ENCODE measurements around the gene PLA2R1.

The PLA2R1 gene

DNA sequence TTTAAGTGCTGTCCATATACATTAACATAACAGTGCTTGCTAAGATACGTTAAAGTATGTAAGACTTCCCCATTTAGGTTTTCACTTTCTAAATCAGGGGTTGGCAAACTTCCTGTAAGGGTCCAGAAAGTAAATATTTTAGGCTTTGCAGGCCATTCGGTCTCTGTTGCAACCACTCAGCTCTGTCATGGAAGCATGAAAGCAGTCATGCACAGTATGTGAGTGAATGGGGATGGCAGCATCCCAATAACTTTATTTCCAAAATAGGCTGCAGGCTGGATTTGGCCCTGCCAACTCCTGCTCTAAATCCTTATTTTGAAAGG lies 128.7 kb downstream of the PLA2R1 start:
- no peak for DNase-seq (ENCODE audit: low read depth in 2 of 2)

GRCh38 chr2:159933040-159933726 lies 129.2 kb downstream of the PLA2R1 start:
- DNase-seq (ENCODE audit: low read depth in 2 of 2) = no peak

GRCh38 chr2:159926695-159927094 lies 135.7 kb downstream of the PLA2R1 start:
- DNase-seq (ENCODE audit: low read depth in 2 of 2) = no peak

GRCh38 chr2:159925975-159926374 lies 136.4 kb downstream of the PLA2R1 start:
- DNase-seq (ENCODE audit: low read depth in 2 of 2) = no peak

DNA sequence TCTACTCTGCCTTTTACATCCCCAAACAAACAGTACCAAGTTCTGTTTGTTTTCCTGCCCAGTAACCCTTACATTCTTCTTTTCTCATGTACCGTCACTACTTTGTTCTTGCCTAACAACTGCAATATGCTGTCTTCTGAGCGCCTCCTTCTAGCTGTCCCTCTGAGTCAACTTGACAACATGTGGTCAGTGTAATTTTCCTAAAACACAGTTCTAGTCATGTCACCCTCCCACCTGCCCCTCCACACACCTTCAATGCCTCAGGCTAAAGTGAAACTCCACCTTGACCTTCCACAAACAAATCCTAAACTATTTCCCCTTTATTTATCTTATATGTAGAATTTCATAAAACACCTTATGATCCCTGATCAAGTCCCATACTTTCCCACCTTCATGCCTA lies 139.9 kb downstream of the PLA2R1 start:
- DNase-seq (ENCODE audit: low read depth in 2 of 2) = no peak

- peak; percentile 48 to 55 for DNase-seq (ENCODE audit: low read depth in 2 of 2)
Observed at GRCh38 chr2:159921752-159922404, 140.5 kb downstream of the PLA2R1 start.

DNA sequence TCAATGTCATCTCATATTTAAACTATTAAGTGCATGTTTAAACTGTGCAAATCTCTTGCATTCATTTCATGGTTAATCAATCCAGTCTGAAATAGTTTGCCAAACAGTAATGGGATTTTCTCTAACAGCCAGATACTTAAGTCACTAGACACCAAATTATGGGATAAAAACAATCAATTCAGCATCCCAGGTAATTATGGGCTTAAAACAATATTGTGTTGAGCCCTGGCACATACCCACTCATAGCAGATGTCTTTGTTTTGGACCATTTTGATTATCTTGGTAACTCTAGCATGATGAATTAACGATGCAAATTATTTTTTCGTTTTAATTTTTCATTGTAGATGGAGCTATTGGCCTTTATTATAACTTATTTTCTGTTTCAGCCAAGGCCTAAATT lies 145.9 kb downstream of the PLA2R1 start:
- DNase-seq (ENCODE audit: low read depth in 2 of 2) = no peak

DNA sequence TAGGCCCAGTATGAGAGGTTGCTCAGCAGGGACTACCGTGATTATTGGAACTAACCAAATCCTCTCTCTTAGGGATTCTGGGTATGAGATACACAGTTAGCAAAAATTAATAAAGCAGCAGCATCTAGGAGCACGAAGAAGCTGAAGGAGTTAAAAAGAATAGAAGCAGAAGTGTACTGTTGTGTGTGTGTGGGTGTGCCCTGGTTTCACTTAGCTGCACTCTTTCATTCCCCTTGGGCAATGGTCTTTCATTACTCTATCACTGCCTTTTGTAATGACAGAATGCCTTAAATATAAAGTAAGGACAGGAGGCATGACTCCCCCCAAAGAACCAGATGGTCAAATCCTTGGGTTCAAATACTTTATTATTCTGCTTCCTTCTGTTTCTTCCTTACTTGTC lies 148.5 kb downstream of the PLA2R1 start:
- DNase-seq (ENCODE audit: low read depth in 2 of 2) = no peak

DNA sequence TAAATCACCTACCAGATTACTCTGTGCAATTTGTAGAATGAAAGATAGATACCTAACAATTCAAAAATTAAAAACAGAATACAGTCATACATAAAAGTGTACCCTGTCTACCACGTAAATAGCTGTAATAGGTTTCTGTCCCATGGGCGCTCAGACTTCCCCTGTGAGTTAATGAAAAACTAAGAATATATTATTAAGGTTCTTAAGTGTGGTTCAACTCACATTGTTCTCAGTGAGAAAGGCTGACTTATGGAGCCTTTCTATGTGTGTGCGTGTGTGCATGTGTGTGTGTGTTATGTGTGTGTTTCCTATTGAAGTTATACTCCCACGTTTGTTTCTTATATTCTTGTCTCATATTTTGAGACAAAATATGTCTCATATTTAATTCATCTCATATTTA lies 149.8 kb downstream of the PLA2R1 start:
- no peak for DNase-seq (ENCODE audit: low read depth in 2 of 2)

GRCh38 chr2:159910951-159911350 lies 151.5 kb downstream of the PLA2R1 start:
- DNase-seq (ENCODE audit: low read depth in 2 of 2) = no peak

- no peak for DNase-seq (ENCODE audit: low read depth in 2 of 2)
Observed at GRCh38 chr2:159908623-159909022, 153.8 kb downstream of the PLA2R1 start.

DNA sequence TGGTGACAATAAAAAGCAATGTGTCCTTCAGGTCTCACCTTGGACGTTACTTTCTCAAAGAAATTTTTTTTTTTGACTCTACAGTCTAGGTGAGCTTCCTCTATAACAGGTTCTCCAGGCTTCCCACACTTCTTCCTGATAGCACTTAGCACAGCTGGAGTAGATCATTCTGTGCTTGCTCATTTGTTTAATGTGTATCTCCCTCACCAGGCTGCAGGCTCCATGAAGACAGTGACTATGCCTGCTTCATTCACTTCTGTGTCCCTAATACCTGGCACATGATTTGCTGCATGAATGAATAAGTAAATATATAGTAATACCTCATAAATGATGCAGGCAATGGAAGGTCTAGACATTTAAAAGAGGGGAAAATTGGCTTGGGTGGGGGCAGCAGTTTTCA lies 154.5 kb downstream of the PLA2R1 start:
- DNase-seq (ENCODE audit: low read depth in 2 of 2) = no peak

GRCh38 chr2:159905926-159906714 lies 156.3 kb downstream of the PLA2R1 start:
- DNase-seq (ENCODE audit: low read depth in 2 of 2) = no peak

GRCh38 chr2:159904959-159905305 lies 157.5 kb downstream of the PLA2R1 start:
- DNase-seq (ENCODE audit: low read depth in 2 of 2) = no peak

DNA sequence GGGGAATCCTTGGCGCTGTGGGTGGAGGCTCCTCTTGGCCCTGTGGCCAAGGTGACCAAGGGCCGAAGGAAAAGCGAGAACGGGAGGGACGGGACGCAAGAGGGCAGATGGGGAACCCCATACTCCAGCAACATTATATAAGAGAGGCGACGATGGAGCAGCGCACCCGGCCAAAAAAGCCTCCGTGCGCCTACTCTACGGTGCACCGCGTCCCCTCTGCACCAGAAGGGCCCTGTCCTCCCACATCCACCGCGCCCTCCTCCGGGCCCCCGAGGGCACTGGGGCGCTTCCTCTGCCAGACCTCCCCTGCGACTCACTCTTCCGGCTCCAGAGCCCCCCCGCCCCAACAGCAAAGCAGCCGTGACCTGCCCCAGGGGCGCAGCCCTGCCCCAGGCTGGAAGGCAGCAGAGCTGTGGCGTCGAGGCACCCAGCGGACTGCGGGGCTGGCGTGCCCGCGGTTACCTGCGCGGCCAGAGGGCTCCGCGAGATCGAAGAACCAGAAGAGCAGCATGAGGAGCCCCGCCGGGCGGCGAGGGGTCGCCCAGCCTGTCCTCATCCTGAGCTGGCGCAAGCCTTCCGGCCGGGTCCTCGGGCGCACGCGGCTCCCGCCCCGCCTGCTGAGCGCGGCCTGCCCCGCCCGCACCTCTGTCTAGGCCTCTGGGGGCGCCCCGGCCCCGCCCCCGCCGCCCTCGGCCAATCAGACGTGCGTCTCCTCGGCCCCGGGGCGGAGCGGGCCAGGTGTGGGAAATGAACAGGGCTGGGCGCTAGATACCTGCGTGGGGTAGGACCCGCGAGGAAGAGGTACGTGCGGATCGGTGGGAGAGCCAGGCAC lies 158.1 kb downstream of the PLA2R1 start, which contains the start of gene LY75:
LY75 (minus strand) TSS at position 630 of the 832 bp plus-strand sequence.
- DNase-seq (ENCODE audit: low read depth in 2 of 2) = peak; percentile 67 to 69

GRCh38 chr2:159903443-159904126 lies 158.8 kb downstream of the PLA2R1 start:
- DNase-seq (ENCODE audit: low read depth in 2 of 2) = peak; percentile 20 to 39

GRCh38 chr2:159902722-159903121 lies 159.7 kb downstream of the PLA2R1 start:
- DNase-seq (ENCODE audit: low read depth in 2 of 2) = no peak

DNA sequence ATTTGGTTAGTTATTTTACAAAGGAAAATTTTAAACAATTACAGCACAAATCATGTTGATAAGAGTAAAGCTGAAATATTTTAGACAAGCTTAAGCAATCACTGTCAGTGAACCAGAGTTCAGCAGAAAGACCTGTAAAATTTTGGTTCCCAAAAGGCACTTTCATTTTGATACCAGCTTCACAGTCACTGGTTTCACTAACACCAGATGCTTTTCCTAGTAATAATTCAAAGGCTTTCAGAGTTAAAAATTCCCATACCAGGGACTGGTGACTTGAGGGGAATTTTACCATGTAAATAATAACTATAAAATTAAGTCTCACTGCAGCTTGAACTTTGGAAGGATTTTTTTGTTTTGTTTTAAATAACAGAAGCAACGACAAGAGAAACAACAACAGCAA lies 162.1 kb downstream of the PLA2R1 start:
- DNase-seq (ENCODE audit: low read depth in 2 of 2) = no peak

GRCh38 chr2:159898441-159898840 lies 164.0 kb downstream of the PLA2R1 start:
- no peak for DNase-seq (ENCODE audit: low read depth in 2 of 2)

DNA sequence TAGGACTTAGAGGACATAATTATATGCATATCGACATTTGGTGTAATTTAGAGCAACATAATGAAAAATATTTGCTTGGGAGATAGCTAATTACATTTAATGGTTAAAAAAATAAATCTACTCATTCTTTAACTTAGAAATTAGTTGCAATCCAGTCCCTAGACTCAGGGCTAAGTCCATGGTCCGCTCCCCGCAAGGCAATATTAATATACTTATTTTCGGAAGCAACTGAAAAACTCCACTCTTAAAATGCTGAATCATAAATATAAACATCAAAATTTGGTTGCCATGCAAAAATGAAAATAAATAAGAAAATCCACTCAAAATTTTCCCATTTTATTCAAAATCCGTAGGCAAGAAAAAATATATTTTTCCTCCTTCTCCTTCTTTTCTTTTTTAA lies 164.7 kb downstream of the PLA2R1 start:
- DNase-seq (ENCODE audit: low read depth in 2 of 2) = no peak

- DNase-seq (ENCODE audit: low read depth in 2 of 2) = no peak
Observed at GRCh38 chr2:159897081-159897480, 165.3 kb downstream of the PLA2R1 start.

All from stimulated activated CD8-positive, alpha-beta memory T cell treated with anti-CD3 and anti-CD28 coated beads, Interleukin-2, amount 100 ng/mL, for 1 hour (primary cell).